ENCODE measurements around the gene TNPO3.

DNA sequence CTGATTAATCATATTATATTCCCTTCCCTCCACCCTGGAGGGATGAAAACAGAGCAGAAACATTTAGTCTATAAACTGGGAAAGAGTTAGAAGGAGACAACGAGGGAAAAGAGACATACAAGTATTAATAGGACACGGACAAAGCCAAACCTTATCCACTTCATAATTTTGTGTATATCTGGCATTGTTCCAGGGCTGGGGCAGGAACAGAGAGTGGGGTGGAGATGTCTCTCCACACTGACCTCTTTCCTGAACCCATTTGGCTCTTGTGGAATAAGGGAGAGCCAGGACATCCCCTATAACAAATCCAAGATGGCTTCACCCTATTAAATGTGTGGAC, 45.9 kb upstream of the TNPO3 start:
- no peak for TF ChIP-seq CTCF (conservative IDR thresholded peaks at IDR 0.05; ENCODE audit: low read depth, low read length)
- TF ChIP-seq POLR2A (IDR thresholded peaks at IDR 0.05; ENCODE audit: low read depth, low read length), result no peak
